Motor neuron (in vitro differentiated cells): ENCODE data around the gene TNRC6C. TPM values are rescaled to one million over a fixed set of nuclear protein-coding genes. Genes with fewer than 3 reads are reported as not detected.
"Not testable (repeated sequence)": the region's sequence is repeated elsewhere in the genome, so short reads cannot be mapped to it uniquely, and the experiment has no call there.

Experiments used
- ATAC-seq, 8 experiments: fragments of 200-7000 bp; cut with Tn5 transposase; replicated peaks in 6 of 8; 2 replicates each; pipeline ENCODE4 v1.8.0; 2021; ENCODE audit warnings: mild to moderate bottlenecking in 8 of 8, moderate library complexity in 8 of 8
- H3K27ac ChIP-seq, 2 donors: fragments of 250-450 bp; sonication (Bioruptor Pico); 2 replicates each; pipeline ENCODE4 v1.9.0; 2021; ENCODE audit warnings: antibody characterized with exemption in 2 of 2, mild to moderate bottlenecking in 2 of 2, moderate library complexity in 1 of 2
- H3K4me1 ChIP-seq, 2 donors: fragments of 250-450 bp; sonication (Bioruptor Pico); replicated peaks in 1 of 2; 2 replicates each; pipeline ENCODE4 v1.6.1; 2021; ENCODE audit warnings: antibody characterized with exemption in 2 of 2, mild to moderate bottlenecking in 2 of 2, moderate library complexity in 1 of 2
- H3K4me3 ChIP-seq, 5 donors: fragments of 250-450 bp; sonication (Bioruptor Pico); 2 replicates each; pipeline ENCODE4 v1.9.0; 2021; ENCODE audit warnings: antibody characterized with exemption in 5 of 5, mild to moderate bottlenecking in 5 of 5, moderate library complexity in 4 of 5
- WGBS, 10 experiments: fragments of 450-650 bp; shearing (Covaris generic); methylation state at CpG; one replicate each; pipeline ENCODE4 v1.0.0; 2022; 5-methylcytosine and 5-hydroxymethylcytosine counted together
- in situ Hi-C, 9 experiments: fragments of 400-800 bp; cut with MboI; loops; one replicate each; pipeline ENCODE4 v1.15.0; 2021; ENCODE audit warnings: low sequenced_read_pairs in 9 of 9, low pct_unique_long_range_greater_than_20kb in 2 of 9; ENCODE audit not compliant: unreplicated experiment in 9 of 9
- total RNA-seq, 8 experiments: library from RNA; unstranded; fragments of 300-600 nt; gene quantifications; 2 replicates each; pipeline versions ENCODE4 v1.2.3 to v1.2.4, GENCODE V29; 2022

Gene TNRC6C
- total RNA-seq, 8 experiments from 2014 or later = 5.6 to 20.6 (median 16.1) TPM

GRCh38 chr17:78111016-78111726 lies 152.7 kb downstream of the TNRC6C start:
- Histone ChIP-seq H3K4me3 (no peak overlapping the region), H3K4me1 (peaks cover 0 to 4% of the 10 kb centered on the region in 2 donors), H3K27ac (no peak overlapping the region)
- 80 to 100% (median 94%) methylated on average over 1 to 12 of the region's 19 CpGs; no CpG with 5 or more reads in 6 of the 10 experiments for WGBS, 10 experiments
- no peak for ATAC-seq
- in situ Hi-C loops = loop anchor here in 1 of 9 experiments (10.0 kb wide), 1 partner anchor 704 kb away; no protein-coding TSS in a partner anchor

GRCh38 chr17:78111727-78112517 lies 153.4 kb downstream of the TNRC6C start:
- no peak overlapping the region for H3K4me3 ChIP-seq
- peak in 5 of 8 experiments; percentile 3 to 26 (median 9) for ATAC-seq
- no peak overlapping the region for H3K27ac ChIP-seq
- WGBS, 10 experiments = 17 to 60% methylated on average over 1 of the region's 28 CpGs; no CpG with 5 or more reads in 8 of the 10 experiments
- peaks cover 0 to 3% of the 10 kb centered on the region in 2 donors for H3K4me1 ChIP-seq
- in situ Hi-C loops = loop anchor here in 1 of 9 experiments (10.0 kb wide), 1 partner anchor 703 kb away; no protein-coding TSS in a partner anchor

- Histone ChIP-seq H3K4me1 (peaks cover 0 to 3% of the 10 kb centered on the region in 2 donors), H3K4me3 (no peak overlapping the region), H3K27ac (no peak overlapping the region)
- in situ Hi-C loops = loop anchor here in 1 of 9 experiments (10.0 kb wide), 1 partner anchor 702 kb away; no protein-coding TSS in a partner anchor
- ATAC-seq = peak; percentile 77 to 86 (median 82)
- 0 to 100% (median 46%) methylated on average over 1 to 12 of the region's 33 CpGs; no CpG with 5 or more reads in 2 of the 10 experiments for WGBS, 10 experiments
Measured at GRCh38 chr17:78112518-78113471, 154.3 kb downstream of the TNRC6C start.

GRCh38 chr17:78113804-78114785 lies 155.6 kb downstream of the TNRC6C start:
- no peak for ATAC-seq
- 53 to 94% (median 86%) methylated on average over 4 to 12 of the region's 25 CpGs; no CpG with 5 or more reads in 2 of the 10 experiments for WGBS, 10 experiments
- no peak overlapping the region for H3K4me3 ChIP-seq
- peaks cover 0 to 3% of the 10 kb centered on the region in 2 donors for H3K4me1 ChIP-seq
- in situ Hi-C loops = loop anchor here in 1 of 9 experiments (10.0 kb wide), 1 partner anchor 701 kb away; no protein-coding TSS in a partner anchor
- H3K27ac ChIP-seq = no peak overlapping the region

- no peak overlapping the region for H3K27ac ChIP-seq
- WGBS, 10 experiments = 80% methylated on average over 1 of the region's 28 CpGs; no CpG with 5 or more reads in 9 of the 10 experiments
- in situ Hi-C loops = loop anchor here in 1 of 9 experiments (10.0 kb wide), 1 partner anchor 700 kb away; no protein-coding TSS in a partner anchor
- ATAC-seq = peak in 1 of 8 experiments; percentile 4
- peaks cover 0 to 3% of the 10 kb centered on the region in 2 donors for H3K4me1 ChIP-seq
- H3K4me3 ChIP-seq = no peak overlapping the region
Measured at GRCh38 chr17:78114831-78115723, 156.6 kb downstream of the TNRC6C start.

- not testable (repeated sequence) for H3K27ac ChIP-seq, H3K4me3 ChIP-seq, ATAC-seq, H3K4me1 ChIP-seq
- 0 to 100% (median 97%) methylated on average over 1 to 5 of the region's 18 CpGs; no CpG with 5 or more reads in 6 of the 10 experiments for WGBS, 10 experiments
- in situ Hi-C loops = loop anchor here in 1 of 9 experiments (10.0 kb wide), 1 partner anchor 699 kb away; no protein-coding TSS in a partner anchor
Measured at GRCh38 chr17:78115803-78116202, 157.3 kb downstream of the TNRC6C start.

- in situ Hi-C loops = loop anchor here in 1 of 9 experiments (10.0 kb wide), 1 partner anchor 698 kb away; no protein-coding TSS in a partner anchor
- no peak for ATAC-seq
- WGBS, 10 experiments = 60 to 100% (median 89%) methylated on average over 1 to 7 of the region's 9 CpGs; no CpG with 5 or more reads in 3 of the 10 experiments
- Histone ChIP-seq H3K27ac (no peak overlapping the region), H3K4me3 (no peak overlapping the region), H3K4me1 (peaks cover 0 to 3% of the 10 kb centered on the region in 2 donors)
Measured at GRCh38 chr17:78116411-78116810, 157.9 kb downstream of the TNRC6C start.

- no peak overlapping the region for H3K4me3 ChIP-seq
- 40 to 90% (median 79%) methylated on average over 1 to 4 of the region's 41 CpGs; no CpG with 5 or more reads in 7 of the 10 experiments for WGBS, 10 experiments
- H3K27ac ChIP-seq = no peak overlapping the region
- peaks cover 0 to 3% of the 10 kb centered on the region in 2 donors for H3K4me1 ChIP-seq
- in situ Hi-C loops = loop anchor here in 1 of 9 experiments (10.0 kb wide), 1 partner anchor 697 kb away; no protein-coding TSS in a partner anchor
- peak in 4 of 8 experiments; percentile 13 to 68 (median 20) for ATAC-seq
Measured at GRCh38 chr17:78117027-78117981, 158.8 kb downstream of the TNRC6C start.

GRCh38 chr17:78118801-78119241 lies 160.3 kb downstream of the TNRC6C start:
- H3K4me3 ChIP-seq = no peak overlapping the region
- in situ Hi-C loops = loop anchor here in 1 of 9 experiments (10.0 kb wide), 1 partner anchor 696 kb away; no protein-coding TSS in a partner anchor
- no peaks in the 10 kb centered on the region for H3K4me1 ChIP-seq
- no peak for ATAC-seq
- WGBS, 10 experiments = no CpG with 5 or more reads among the region's 14 CpGs
- no peak overlapping the region for H3K27ac ChIP-seq
